Measurements from ENCODE around the gene SPP1.
"Not testable (repeated sequence)": the region's sequence is repeated elsewhere in the genome, so short reads cannot be mapped to it uniquely, and the experiment has no call there.

DNA sequence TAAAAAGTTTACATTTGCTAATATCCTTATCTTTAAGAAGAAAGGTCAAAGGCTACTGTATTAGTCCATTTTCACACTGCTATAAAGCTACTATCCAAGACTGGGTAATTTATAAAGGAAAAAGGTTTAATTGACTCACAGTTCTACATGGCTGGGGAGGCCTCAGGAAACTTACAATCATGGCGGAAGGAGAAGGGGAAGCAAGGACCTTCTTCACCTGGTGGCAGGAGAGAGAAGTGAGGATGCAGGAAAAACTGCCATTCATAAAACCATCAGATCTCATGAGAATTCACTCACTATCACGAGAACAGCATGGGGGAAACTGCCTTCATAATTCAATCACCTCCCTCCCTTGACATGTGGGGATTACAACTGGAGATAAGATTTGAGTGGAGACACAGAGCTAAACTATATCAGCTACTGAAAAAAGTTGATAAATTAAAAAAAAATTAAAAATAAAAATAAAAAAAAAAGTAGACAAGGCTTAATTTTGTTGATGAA, 23.7 kb downstream of the SPP1 start:
- TF ChIP-seq ZNF274 (IDR thresholded peaks at IDR 0.05; ENCODE audit: low read depth, low read length); YY1 (IDR thresholded peaks at IDR 0.05; ENCODE audit: insufficient read depth, insufficient read length); SUZ12 (IDR thresholded peaks at IDR 0.05; ENCODE audit: extremely low read depth, insufficient read depth, insufficient read length): not testable (repeated sequence)
